ENCODE measurements around the gene WDR93.

- no peak for TF ChIP-seq CTCF (IDR thresholded peaks at IDR 0.05)
- TF ChIP-seq ZFX (IDR thresholded peaks at IDR 0.05; ENCODE audit: borderline replicate concordance): no peak
Measured at GRCh38 chr15:89765694-89766093, 75.1 kb downstream of the WDR93 start.
